Caco-2 (cell line): Measurements from ENCODE around the gene LRRC4. TPM values are rescaled to one million over a fixed set of nuclear protein-coding genes. Genes with fewer than 3 reads are reported as not detected.

Experiments
- BruUV-seq: library from RNA; stranded (reverse); fragments of 400-500 nt; replicated peaks from 2 replicates; lab custom pipeline; 2021; lab: Mats Ljungman, UMichigan
- CTCF ChIA-PET: fragments of 300-600 bp; sonication (Branson Sonifier 250); formaldehyde crosslinking; loops from one replicate; lab custom pipeline; 2022; ENCODE audit warnings: antibody characterized with exemption; lab: Charles Lee
- POLR2A ChIA-PET: fragments of 300-600 bp; sonication (Branson Sonifier 250); formaldehyde crosslinking; loops from one replicate; lab custom pipeline; 2022; ENCODE audit warnings: antibody characterized with exemption; lab: Charles Lee
- DNase-seq, 2 experiments: peaks; one replicate each; pipeline versions ENCODE4 v3.0.0 to v3.0.0-alpha.2; 2020 to 2022
- H3K27me3 ChIP-seq: replicated peaks from 2 replicates; pipeline ENCODE4 v1.6.0; 2011; ENCODE audit warnings: low read length; ENCODE audit not compliant: control insufficient read depth, insufficient read depth
- H3K36me3 ChIP-seq: 2 replicates; pipeline ENCODE4 v1.5.1; 2011; ENCODE audit warnings: low read length; ENCODE audit not compliant: control insufficient read depth, insufficient read depth
- H3K4me1 ChIP-seq: fragments of 250-450 bp; sonication (Bioruptor Pico); 2 replicates; pipeline ENCODE4 v1.5.1; 2020; ENCODE audit warnings: mild to moderate bottlenecking
- H3K4me3 ChIP-seq: 2 replicates; pipeline ENCODE4 v1.5.1; 2011; ENCODE audit warnings: low read depth, mild to moderate bottlenecking, control low read depth, low read length
- H3K9me3 ChIP-seq: fragments of 250-450 bp; sonication (Bioruptor Pico); 2 replicates; pipeline ENCODE4 v1.5.1; 2020; ENCODE audit warnings: mild to moderate bottlenecking, moderate library complexity
- H3K27ac Mint-ChIP-seq: one replicate; pipeline ENCODE4 v1.8.0; 2022; ENCODE audit warnings: mixed read lengths; ENCODE audit not compliant: unreplicated experiment
- H3K27me3 Mint-ChIP-seq: one replicate; pipeline ENCODE4 v1.8.0; 2022; ENCODE audit warnings: mixed read lengths; ENCODE audit not compliant: insufficient read depth, unreplicated experiment
- H3K36me3 Mint-ChIP-seq: one replicate; pipeline ENCODE4 v1.8.0; 2022; ENCODE audit warnings: mild to moderate bottlenecking, mixed read lengths; ENCODE audit not compliant: insufficient read depth, unreplicated experiment
- H3K4me1 Mint-ChIP-seq: one replicate; pipeline ENCODE4 v1.8.0; 2022; ENCODE audit warnings: low read depth, mixed read lengths; ENCODE audit not compliant: unreplicated experiment
- H3K4me3 Mint-ChIP-seq: one replicate; pipeline ENCODE4 v1.8.0; 2022; ENCODE audit warnings: mild to moderate bottlenecking, moderate library complexity, mixed read lengths; ENCODE audit not compliant: unreplicated experiment
- H3K9me3 Mint-ChIP-seq: one replicate; pipeline ENCODE4 v1.8.0; 2022; ENCODE audit warnings: mixed read lengths; ENCODE audit not compliant: unreplicated experiment
- CTCF ChIP-seq, 2 experiments: fragments of 200-600 bp in 1 of 2; IDR thresholded peaks; 1 replicate in 1 of 2; 2 replicates in 1 of 2; pipeline versions ENCODE4 v1.5.1 to v1.8.0; 2011 to 2022; ENCODE audit warnings: antibody characterized with exemption in 1 of 2, control low read depth in 1 of 2, inconsistent platforms in 1 of 2, low read depth in 1 of 2, low read length in 1 of 2, mild to moderate bottlenecking in 1 of 2, moderate library complexity in 1 of 2; ENCODE audit not compliant: insufficient read depth in 1 of 2, severe bottlenecking in 1 of 2, unreplicated experiment in 1 of 2
- intact Hi-C: fragments of 100-400 bp; cut with micrococcal nuclease; formaldehyde crosslinking; loops from one replicate; pipeline ENCODE4 v1.10.0; 2022; ENCODE audit not compliant: unreplicated experiment
- total RNA-seq: library from RNA; stranded (reverse); gene quantifications from 2 replicates; pipeline ENCODE4 v1.2.3, GENCODE V29; 2022

Gene LRRC4
- total RNA-seq, 1 experiment from 2014 or later, result not detected

GRCh38 chr7:127978421-127978820 is 52.8 kb downstream of the LRRC4 start:
- H3K9me3 Mint-ChIP-seq, result peaks cover 19% of the 10 kb centered on the region
- TF ChIP-seq CTCF (IDR thresholded peaks at IDR 0.05; ENCODE audit: insufficient read depth in 1 of 2, low read depth in 1 of 2, low read length in 1 of 2, severe bottlenecking in 1 of 2, unreplicated experiment in 1 of 2), result no peak
- H3K27me3 Mint-ChIP-seq, result no peaks in the 10 kb centered on the region
- Histone ChIP-seq H3K27me3 (no peaks in the 10 kb centered on the region), H3K9me3 (peaks cover 21% of the 10 kb centered on the region), H3K4me3 (no peak overlapping the region), H3K4me1 (0 out of 2 replicates have a peak, but pooled peaks cover 3% of the 10 kb centered on the region), H3K36me3 (no peaks in the 10 kb centered on the region; the same call in 1 of the 2 replicates)
- peaks cover 63% of the 10 kb centered on the region for H3K36me3 Mint-ChIP-seq
- DNase-seq, result no peak
- no peak overlapping the region for H3K4me3 Mint-ChIP-seq
- H3K4me1 Mint-ChIP-seq, result peaks cover 14% of the 10 kb centered on the region
- ChIA-PET CTCF (no interaction called here), POLR2A (no interaction called here)
- BruUV-seq, result no TSS peak
- intact Hi-C loops, result no loop called here
- no peak overlapping the region for H3K27ac Mint-ChIP-seq

Other genes starting within 250 kb of the LRRC4 start
- not detected in 2 replicates for gene LEP, start 209.8 kb upstream of the LRRC4 start, total RNA-seq